NCI-H2196 (cell line): Measurements from ENCODE around the gene RINL.
A peak's percentile ranks its signal among the peaks of the same experiment; 100 is the strongest.
"Not testable (repeated sequence)": the region's sequence is repeated elsewhere in the genome, so short reads cannot be mapped to it uniquely, and the experiment has no call there.

ENCODE experiments used
- DNase-seq: peaks from one replicate; lab custom pipeline; 2025; ENCODE audit not compliant: unreplicated experiment; lab: John Stamatoyannopoulos, UW

Gene RINL

GRCh38 chr19:38836983-38837626 is 41.0 kb downstream of the RINL start:
- DNase-seq = no peak

- DNase-seq = no peak
Measured at GRCh38 chr19:38836159-38836982, 41.7 kb downstream of the RINL start.

GRCh38 chr19:38834590-38834989 is 43.5 kb downstream of the RINL start:
- DNase-seq = no peak

GRCh38 chr19:38834104-38834490 is 44.0 kb downstream of the RINL start:
- DNase-seq = no peak

GRCh38 chr19:38833092-38833425 is 45.0 kb downstream of the RINL start:
- no peak for DNase-seq

- peak; percentile 62 for DNase-seq
Measured at GRCh38 chr19:38831142-38831605, 46.9 kb downstream of the RINL start.

- DNase-seq = no peak
Measured at GRCh38 chr19:38830039-38830733, 47.9 kb downstream of the RINL start.

- DNase-seq = not testable (repeated sequence)
Measured at GRCh38 chr19:38829203-38829602, 48.9 kb downstream of the RINL start.

- no peak for DNase-seq
Measured at GRCh38 chr19:38826856-38827551, 51.1 kb downstream of the RINL start.

- DNase-seq = not testable (repeated sequence)
Measured at GRCh38 chr19:38825936-38826335, 52.1 kb downstream of the RINL start.

GRCh38 chr19:38821230-38821825 is 56.7 kb downstream of the RINL start:
- DNase-seq = not testable (repeated sequence)

- DNase-seq = no peak
Measured at GRCh38 chr19:38819231-38819920, 58.7 kb downstream of the RINL start.
